Smooth muscle cell (in vitro differentiated cells): ENCODE results near the gene GATA6. TPM values are rescaled to one million over a fixed set of nuclear protein-coding genes. Genes with fewer than 3 reads are reported as not detected.

Source experiments
- DNase-seq: peaks from one replicate; lab custom pipeline; 2025; ENCODE audit not compliant: unreplicated experiment; lab: John Stamatoyannopoulos, UW
- H2AFZ ChIP-seq: fragments of 200-600 bp; sonication (generic); 2 replicates; pipeline ENCODE4 v1.6.0; 2016; ENCODE audit warnings: antibody characterized with exemption, low read depth, mild to moderate bottlenecking
- H3F3A ChIP-seq: fragments of 200-600 bp; sonication (generic); 2 replicates; pipeline ENCODE4 v1.6.0; 2017; ENCODE audit warnings: antibody characterized with exemption, low read depth
- H3K27ac ChIP-seq: fragments of 200-600 bp; sonication (generic); 2 replicates; pipeline ENCODE4 v1.5.1; 2016; ENCODE audit warnings: low read depth, mild to moderate bottlenecking
- H3K27me3 ChIP-seq: fragments of 200-600 bp; sonication (generic); 2 replicates; pipeline ENCODE4 v1.6.1; 2016; ENCODE audit warnings: low read depth, mild to moderate bottlenecking
- H3K36me3 ChIP-seq: fragments of 200-600 bp; sonication (generic); 2 replicates; pipeline ENCODE4 v1.5.1; 2016; ENCODE audit warnings: low read depth
- H3K4me1 ChIP-seq: fragments of 200-600 bp; sonication (generic); 2 replicates; pipeline ENCODE4 v1.5.1; 2016; ENCODE audit warnings: low read depth
- H3K4me2 ChIP-seq: fragments of 200-600 bp; sonication (generic); 2 replicates; pipeline ENCODE4 v1.6.0; 2016; ENCODE audit warnings: mild to moderate bottlenecking
- H3K4me3 ChIP-seq: fragments of 200-600 bp; sonication (generic); 2 replicates; pipeline ENCODE4 v1.5.1; 2016; ENCODE audit warnings: mild to moderate bottlenecking
- H3K79me2 ChIP-seq: fragments of 200-600 bp; sonication (generic); 2 replicates; pipeline ENCODE4 v1.6.0; 2016; ENCODE audit warnings: low read depth, mild to moderate bottlenecking
- H3K9ac ChIP-seq: fragments of 200-600 bp; sonication (generic); 2 replicates; pipeline ENCODE4 v1.6.0; 2016; ENCODE audit warnings: low read depth
- H3K9me3 ChIP-seq: fragments of 200-600 bp; sonication (generic); replicated peaks from 2 replicates; pipeline ENCODE4 v1.5.1; 2016; ENCODE audit warnings: low read depth
- H4K20me1 ChIP-seq: fragments of 200-600 bp; sonication (generic); 2 replicates; pipeline ENCODE4 v1.6.0; 2016; ENCODE audit warnings: low read depth
- CTCF ChIP-seq: fragments of 200-600 bp; sonication (generic); IDR thresholded peaks from 2 replicates; pipeline ENCODE4 v1.5.1; 2017; ENCODE audit warnings: borderline replicate concordance, mild to moderate bottlenecking, antibody characterized with exemption; ENCODE audit not compliant: insufficient read depth, poor library complexity, severe bottlenecking
- WGBS: methylation state at CpG from one replicate; pipeline ENCODE4 v1.1.7; 2016; ENCODE audit warnings: low lambda C conversion rate; 5-methylcytosine and 5-hydroxymethylcytosine counted together
- polyA plus RNA-seq: library from polyadenylated mRNA; unstranded; fragments of >200 nt; fragmentation: Nextera tagmentation; extraction: Ambion mirVana; gene quantifications from 2 replicates; pipeline ENCODE4 v1.2.1, GENCODE V29; 2016
- total RNA-seq: library from RNA; depleted of rRNA; stranded (reverse); fragments of >200 nt; gene quantifications from 2 replicates; pipeline ENCODE4 v1.2.3, GENCODE V29; 2014

GATA6 gene
- total and polyA plus RNA-seq, 2 experiments from 2014 or later = 48.5 to 49.9 TPM

DNA sequence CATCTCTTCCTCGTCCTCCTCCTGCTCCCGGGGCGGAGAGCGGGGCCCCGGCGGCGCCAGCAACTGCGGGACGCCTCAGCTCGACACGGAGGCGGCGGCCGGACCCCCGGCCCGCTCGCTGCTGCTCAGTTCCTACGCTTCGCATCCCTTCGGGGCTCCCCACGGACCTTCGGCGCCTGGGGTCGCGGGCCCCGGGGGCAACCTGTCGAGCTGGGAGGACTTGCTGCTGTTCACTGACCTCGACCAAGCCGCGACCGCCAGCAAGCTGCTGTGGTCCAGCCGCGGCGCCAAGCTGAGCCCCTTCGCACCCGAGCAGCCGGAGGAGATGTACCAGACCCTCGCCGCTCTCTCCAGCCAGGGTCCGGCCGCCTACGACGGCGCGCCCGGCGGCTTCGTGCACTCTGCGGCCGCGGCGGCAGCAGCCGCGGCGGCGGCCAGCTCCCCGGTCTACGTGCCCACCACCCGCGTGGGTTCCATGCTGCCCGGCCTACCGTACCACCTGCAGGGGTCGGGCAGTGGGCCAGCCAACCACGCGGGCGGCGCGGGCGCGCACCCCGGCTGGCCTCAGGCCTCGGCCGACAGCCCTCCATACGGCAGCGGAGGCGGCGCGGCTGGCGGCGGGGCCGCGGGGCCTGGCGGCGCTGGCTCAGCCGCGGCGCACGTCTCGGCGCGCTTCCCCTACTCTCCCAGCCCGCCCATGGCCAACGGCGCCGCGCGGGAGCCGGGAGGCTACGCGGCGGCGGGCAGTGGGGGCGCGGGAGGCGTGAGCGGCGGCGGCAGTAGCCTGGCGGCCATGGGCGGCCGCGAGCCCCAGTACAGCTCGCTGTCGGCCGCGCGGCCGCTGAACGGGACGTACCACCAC, 2.1 kb downstream of the GATA6 start:
- Histone ChIP-seq H3K79me2 (peaks cover 79% of the 10 kb centered on the region), H3K36me3 (no peaks in the 10 kb centered on the region), H3K9me3 (no peaks in the 10 kb centered on the region), H2AFZ (no peak overlapping the region), H3K27me3 (no peaks in the 10 kb centered on the region), H3K9ac (peak overlapping the region; percentile 89), H3K4me3 (peak overlapping the region; percentile 92), H3F3A (peaks cover 4% of the 10 kb centered on the region), H4K20me1 (peaks cover 66% of the 10 kb centered on the region), H3K4me2 (peak overlapping the region; percentile 96), H3K4me1 (peaks cover 7% of the 10 kb centered on the region), H3K27ac (peak overlapping the region; percentile 70)
- WGBS = 1% methylated on average over 49 of the region's 120 CpGs
- no peak for TF ChIP-seq CTCF
- DNase-seq = no peak

DNA sequence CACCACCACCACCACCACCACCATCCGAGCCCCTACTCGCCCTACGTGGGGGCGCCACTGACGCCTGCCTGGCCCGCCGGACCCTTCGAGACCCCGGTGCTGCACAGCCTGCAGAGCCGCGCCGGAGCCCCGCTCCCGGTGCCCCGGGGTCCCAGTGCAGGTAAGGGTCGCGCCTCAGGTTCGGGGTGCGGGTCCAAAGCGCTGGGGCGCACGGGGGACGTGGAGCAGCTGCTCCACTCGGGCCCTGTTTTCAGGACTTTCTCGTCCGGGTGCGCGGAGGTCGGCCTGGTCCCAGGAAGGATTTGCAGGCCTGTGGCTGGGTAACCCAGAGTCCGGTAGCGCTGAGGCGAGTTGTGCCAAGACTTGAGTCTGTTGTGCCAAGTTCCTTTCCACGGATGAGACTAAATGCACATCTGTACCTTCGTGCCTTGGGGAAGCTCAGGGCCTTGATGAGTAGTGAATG, 2.8 kb downstream of the GATA6 start:
- Histone ChIP-seq H3K9ac (peak overlapping the region; percentile 65), H3K4me1 (peaks cover 11% of the 10 kb centered on the region), H3K4me2 (peak overlapping the region; percentile 96), H3K27me3 (no peaks in the 10 kb centered on the region), H3K79me2 (peaks cover 82% of the 10 kb centered on the region), H2AFZ (no peak overlapping the region), H3K27ac (peak overlapping the region; percentile 65), H3K4me3 (peak overlapping the region; percentile 92), H3K9me3 (no peaks in the 10 kb centered on the region), H4K20me1 (peaks cover 72% of the 10 kb centered on the region), H3F3A (peaks cover 4% of the 10 kb centered on the region), H3K36me3 (no peaks in the 10 kb centered on the region)
- TF ChIP-seq CTCF = no peak
- DNase-seq = no peak
- 6% methylated on average over 30 of the region's 34 CpGs for WGBS

DNA sequence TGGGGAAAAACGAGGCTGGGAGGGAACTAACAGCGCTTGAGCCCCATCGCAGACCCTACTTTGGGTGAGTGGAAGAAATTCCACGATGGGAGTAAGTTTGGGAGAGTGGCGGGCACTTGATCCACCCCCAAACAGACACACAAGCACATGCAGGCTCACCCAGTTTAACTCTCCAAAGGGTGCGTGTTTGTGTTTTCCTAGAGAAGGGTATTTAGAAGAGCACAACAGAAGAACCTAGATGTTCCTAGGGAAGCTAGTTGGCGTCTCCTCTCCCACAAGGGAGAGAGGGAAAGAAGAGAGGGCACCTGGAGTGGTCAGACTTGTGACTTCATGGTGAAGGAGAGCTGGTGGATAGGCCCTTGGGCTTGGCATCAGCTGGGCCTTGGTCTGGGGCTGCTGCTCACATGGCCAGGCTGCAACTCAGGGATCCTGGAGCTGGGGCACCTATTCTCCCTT, 3.2 kb downstream of the GATA6 start:
- H3K9me3 ChIP-seq = no peaks in the 10 kb centered on the region
- H3F3A ChIP-seq = peaks cover 4% of the 10 kb centered on the region
- peaks cover 11% of the 10 kb centered on the region for H3K4me1 ChIP-seq
- 10% methylated on average over 7 of the region's 7 CpGs for WGBS
- no peaks in the 10 kb centered on the region for H3K36me3 ChIP-seq
- peak overlapping the region; percentile 92 for H3K4me3 ChIP-seq
- peak overlapping the region; percentile 96 for H3K4me2 ChIP-seq
- no peak overlapping the region for H2AFZ ChIP-seq
- no peak for TF ChIP-seq CTCF
- H3K27me3 ChIP-seq = peaks cover 4% of the 10 kb centered on the region
- H3K27ac ChIP-seq = peak overlapping the region; percentile 65
- H3K9ac ChIP-seq = peak overlapping the region; percentile 65
- peaks cover 77% of the 10 kb centered on the region for H4K20me1 ChIP-seq
- DNase-seq = no peak
- peaks cover 86% of the 10 kb centered on the region for H3K79me2 ChIP-seq
